Mucosa of descending colon (tissue), 3 donors: ENCODE data around the gene MYO3B. TPM values are rescaled to one million over a fixed set of nuclear protein-coding genes. Genes with fewer than 3 reads are reported as not detected.

Experiments
- ATAC-seq: fragments of 200-7000 bp; cut with Tn5 transposase; one replicate; pipeline ENCODE4 v1.9.1; 2020; ENCODE audit warnings: mild to moderate bottlenecking, moderate library complexity
- DNase-seq, 3 donors: peaks; one replicate each; pipeline ENCODE4 v3.0.0-alpha.2; 2020
- H3K36me3 ChIP-seq: fragments of 200-600 bp; one replicate; pipeline ENCODE4 v1.8.0; 2021; ENCODE audit warnings: low read depth, mild to moderate bottlenecking
- H3K4me1 ChIP-seq: fragments of 200-600 bp; one replicate; pipeline ENCODE4 v1.8.0; 2021; ENCODE audit warnings: low read depth, mild to moderate bottlenecking
- H3K4me3 ChIP-seq: fragments of 200-600 bp; one replicate; pipeline ENCODE4 v1.8.0; 2021; ENCODE audit warnings: mild to moderate bottlenecking
- H3K9me3 ChIP-seq: fragments of 200-600 bp; one replicate; pipeline ENCODE4 v1.8.0; 2021; ENCODE audit warnings: mild to moderate bottlenecking
- CTCF ChIP-seq: fragments of 200-600 bp; IDR thresholded peaks from one replicate; pipeline ENCODE4 v1.8.0; 2022; ENCODE audit warnings: antibody characterized with exemption, mild to moderate bottlenecking
- intact Hi-C, 2 donors: fragments of 100-400 bp; cut with DNase I in 1 of 2; cut with micrococcal nuclease in 1 of 2; formaldehyde crosslinking; loops; one replicate each; pipeline versions ENCODE4 v1.11.0 to v1.11.1; 2022; cut with DNase I, micrococcal nuclease
- total RNA-seq, 3 donors: library from RNA; stranded (reverse); fragmentation: NEBNext Ultra II Directional in 2 of 3; extraction: Animal tissue kit (Norgen Biotek cat#: 25700) in 2 of 3; gene quantifications; one replicate each; pipeline versions ENCODE4 v1.2.1 to v1.2.4, GENCODE V29; 2021 to 2023
- donor health status: DM: no; HTN: no; CAD: no; lungs with moderate emphysema.
- donor health status: DM: no; HTN: no; CAD: no.
- donor health status: DM: no; HTN: yes; CAD: no.

Gene MYO3B
- total RNA-seq, 3 donors from 2014 or later: 0.06 to 0.39 (median 0.09) TPM

DNA sequence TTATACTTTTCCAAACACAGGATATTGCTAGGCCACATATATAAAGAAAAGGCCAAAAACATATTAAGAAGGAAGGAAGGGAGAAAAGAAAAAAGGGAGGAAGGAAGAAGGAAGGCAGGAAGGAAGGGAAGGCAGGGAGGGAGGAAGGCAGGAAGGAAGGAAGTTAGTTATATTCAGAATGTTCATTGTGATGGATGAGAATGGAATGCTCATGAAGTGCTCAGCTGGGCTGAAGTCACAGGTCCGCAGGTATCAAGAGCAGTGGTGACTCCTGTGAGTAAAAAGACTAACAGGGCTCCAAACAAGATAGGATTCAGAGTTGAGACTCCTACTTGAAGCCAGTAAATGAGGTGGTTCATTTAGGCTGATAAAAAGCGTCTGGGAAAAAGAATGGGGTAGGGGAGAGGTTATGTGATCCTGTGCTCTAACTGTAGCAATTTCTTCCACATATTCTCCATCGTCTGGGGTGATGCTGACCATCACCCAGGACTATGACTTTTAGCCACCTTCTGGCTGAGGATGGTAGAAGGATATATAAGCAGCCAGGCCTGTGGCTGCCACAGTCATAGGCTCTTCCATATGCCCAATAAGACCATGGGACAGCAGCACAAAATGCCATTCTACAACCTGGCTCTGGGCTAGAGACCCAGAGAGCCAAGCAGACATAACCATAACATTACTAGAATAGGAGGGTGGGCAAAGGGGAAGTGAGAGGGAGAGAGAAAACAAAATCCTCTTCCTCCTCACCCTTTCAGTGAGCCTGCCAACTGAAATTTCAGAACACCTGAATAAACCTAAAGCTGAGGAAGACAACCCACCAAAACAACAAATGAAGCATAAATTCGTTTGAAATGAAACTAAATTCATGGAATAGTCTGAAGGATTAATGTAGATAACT is 173.2 kb downstream of the MYO3B start:
- ATAC-seq (no peak), DNase-seq (no peak)
- Histone ChIP-seq H3K4me1 (no peaks in the 10 kb centered on the region), H3K36me3 (no peaks in the 10 kb centered on the region), H3K4me3 (no peak overlapping the region), H3K9me3 (no peaks in the 10 kb centered on the region)
- intact Hi-C loops: no loop called here
- no peak for TF ChIP-seq CTCF

- intact Hi-C loops: no loop called here
These were observed 175.8 kb downstream of the MYO3B start for GRCh38 chr2:170353723-170354122.

GRCh38 chr2:170354388-170354787 is 176.4 kb downstream of the MYO3B start:
- intact Hi-C loops: no loop called here
- no peak for TF ChIP-seq CTCF

More at GRCh38 chr2:170353723-170354122, 175.8 kb downstream of the MYO3B start:
- Histone ChIP-seq H3K9me3 (no peaks in the 10 kb centered on the region), H3K4me3 (no peak overlapping the region), H3K36me3 (no peaks in the 10 kb centered on the region), H3K4me1 (no peaks in the 10 kb centered on the region)
- DNase-seq (no peak), ATAC-seq (no peak)
- TF ChIP-seq CTCF: no peak

DNA sequence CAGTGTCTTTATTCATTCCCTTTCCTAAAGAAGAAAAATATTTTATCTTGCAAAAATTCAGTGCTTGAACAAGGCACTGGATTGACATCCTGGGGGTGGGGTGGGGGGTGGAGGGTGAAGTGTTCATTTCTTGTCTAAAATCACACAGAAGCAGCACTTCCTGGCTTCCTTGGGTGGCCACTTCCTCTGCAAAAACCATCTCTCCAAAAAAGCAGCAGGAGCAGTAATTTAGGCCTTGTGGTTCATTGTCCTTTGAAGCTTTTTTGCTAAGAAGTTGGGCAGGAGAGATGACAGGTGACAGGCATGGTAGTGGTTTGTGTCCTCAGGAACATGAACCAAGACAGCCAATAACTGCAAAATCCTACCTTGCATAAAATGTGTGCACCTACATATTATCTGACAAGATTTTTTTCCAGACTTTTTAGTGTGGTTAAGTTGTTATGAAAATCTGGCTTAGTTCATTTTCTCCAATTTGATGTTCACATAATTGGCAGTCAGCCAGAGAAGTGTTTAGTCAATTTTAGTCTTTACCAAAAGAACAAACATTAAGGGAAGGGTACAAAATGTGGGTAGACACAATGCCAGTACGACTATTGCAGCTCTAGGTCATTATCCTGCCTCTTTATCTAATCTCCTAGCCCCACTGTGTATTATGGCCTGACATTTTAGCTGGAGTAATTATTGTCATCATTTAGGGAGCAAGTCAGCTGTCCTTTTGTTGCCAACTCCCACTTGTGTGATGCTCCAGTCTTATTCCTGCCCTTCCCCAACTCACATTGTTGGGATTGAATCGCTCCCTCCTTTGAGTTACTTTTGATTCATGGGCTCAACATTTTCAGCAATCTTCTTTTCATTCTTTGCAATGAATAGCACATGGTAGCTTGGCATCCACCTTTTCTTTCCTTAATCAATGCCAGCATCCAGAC is 177.2 kb downstream of the MYO3B start:
- no peaks in the 10 kb centered on the region for H3K4me1 ChIP-seq
- no peak for ATAC-seq
- H3K36me3 ChIP-seq: no peaks in the 10 kb centered on the region
- intact Hi-C loops: no loop called here
- no peak overlapping the region for H3K4me3 ChIP-seq
- TF ChIP-seq CTCF: no peak
- no peak for DNase-seq
- H3K9me3 ChIP-seq: no peaks in the 10 kb centered on the region

More at GRCh38 chr2:170354388-170354787, 176.4 kb downstream of the MYO3B start:
- ATAC-seq: no peak
- no peak overlapping the region for H3K4me3 ChIP-seq
- no peak for DNase-seq
- no peaks in the 10 kb centered on the region for H3K4me1 ChIP-seq
- H3K9me3 ChIP-seq: no peaks in the 10 kb centered on the region
- no peaks in the 10 kb centered on the region for H3K36me3 ChIP-seq

DNA sequence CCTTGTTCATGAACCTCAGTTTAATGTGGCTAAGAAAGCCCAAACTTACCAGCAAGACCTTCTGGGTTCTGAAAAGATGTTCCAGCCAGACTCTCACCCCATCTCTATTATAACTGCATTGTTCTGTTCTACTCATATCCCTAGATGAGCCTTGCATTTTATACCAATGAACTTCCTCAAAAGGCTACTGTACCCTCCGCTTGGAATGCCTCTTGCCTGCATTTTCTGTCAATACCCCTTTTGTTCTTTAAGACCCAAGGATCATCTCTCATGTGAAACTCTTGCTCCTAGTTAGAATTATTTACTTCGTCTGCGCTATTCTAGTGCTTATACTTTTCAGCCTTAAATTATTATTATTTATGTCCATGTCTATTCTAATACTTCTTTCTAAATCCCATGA is 181.5 kb downstream of the MYO3B start:
- Histone ChIP-seq H3K4me1 (peaks cover 5% of the 10 kb centered on the region), H3K4me3 (no peak overlapping the region), H3K36me3 (no peaks in the 10 kb centered on the region), H3K9me3 (no peaks in the 10 kb centered on the region)
- TF ChIP-seq CTCF: no peak
- intact Hi-C loops: no loop called here
- no peak for DNase-seq
- ATAC-seq: no peak
